Measurements from ENCODE around the gene PPP2R2D. TPM values are rescaled to one million over a fixed set of nuclear protein-coding genes. Genes with fewer than 3 reads are reported as not detected.
A peak's percentile ranks its signal among the peaks of the same experiment; 100 is the strongest.

The PPP2R2D gene
- total RNA-seq, 1 experiment from 2014 or later: 33.2 TPM

GRCh38 chr10:131981429-131982184, 80.8 kb downstream of the PPP2R2D start, which contains the start of gene BNIP3 (continued):
- TF ChIP-seq JAZF1 (CRISPR knock-in tag; IDR thresholded peaks at IDR 0.05): no peak
- TF ChIP-seq, protein P1, sequence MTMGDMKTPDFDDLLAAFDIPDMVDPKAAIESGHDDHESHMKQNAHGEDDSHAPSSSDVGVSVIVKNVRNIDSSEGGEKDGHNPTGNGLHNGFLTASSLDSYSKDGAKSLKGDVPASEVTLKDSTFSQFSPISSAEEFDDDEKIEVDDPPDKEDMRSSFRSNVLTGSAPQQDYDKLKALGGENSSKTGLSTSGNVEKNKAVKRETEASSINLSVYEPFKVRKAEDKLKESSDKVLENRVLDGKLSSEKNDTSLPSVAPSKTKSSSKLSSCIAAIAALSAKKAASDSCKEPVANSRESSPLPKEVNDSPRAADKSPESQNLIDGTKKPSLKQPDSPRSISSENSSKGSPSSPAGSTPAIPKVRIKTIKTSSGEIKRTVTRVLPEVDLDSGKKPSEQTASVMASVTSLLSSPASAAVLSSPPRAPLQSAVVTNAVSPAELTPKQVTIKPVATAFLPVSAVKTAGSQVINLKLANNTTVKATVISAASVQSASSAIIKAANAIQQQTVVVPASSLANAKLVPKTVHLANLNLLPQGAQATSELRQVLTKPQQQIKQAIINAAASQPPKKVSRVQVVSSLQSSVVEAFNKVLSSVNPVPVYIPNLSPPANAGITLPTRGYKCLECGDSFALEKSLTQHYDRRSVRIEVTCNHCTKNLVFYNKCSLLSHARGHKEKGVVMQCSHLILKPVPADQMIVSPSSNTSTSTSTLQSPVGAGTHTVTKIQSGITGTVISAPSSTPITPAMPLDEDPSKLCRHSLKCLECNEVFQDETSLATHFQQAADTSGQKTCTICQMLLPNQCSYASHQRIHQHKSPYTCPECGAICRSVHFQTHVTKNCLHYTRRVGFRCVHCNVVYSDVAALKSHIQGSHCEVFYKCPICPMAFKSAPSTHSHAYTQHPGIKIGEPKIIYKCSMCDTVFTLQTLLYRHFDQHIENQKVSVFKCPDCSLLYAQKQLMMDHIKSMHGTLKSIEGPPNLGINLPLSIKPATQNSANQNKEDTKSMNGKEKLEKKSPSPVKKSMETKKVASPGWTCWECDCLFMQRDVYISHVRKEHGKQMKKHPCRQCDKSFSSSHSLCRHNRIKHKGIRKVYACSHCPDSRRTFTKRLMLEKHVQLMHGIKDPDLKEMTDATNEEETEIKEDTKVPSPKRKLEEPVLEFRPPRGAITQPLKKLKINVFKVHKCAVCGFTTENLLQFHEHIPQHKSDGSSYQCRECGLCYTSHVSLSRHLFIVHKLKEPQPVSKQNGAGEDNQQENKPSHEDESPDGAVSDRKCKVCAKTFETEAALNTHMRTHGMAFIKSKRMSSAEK (CRISPR knock-in tag; IDR thresholded peaks at IDR 0.05; ENCODE audit: borderline replicate concordance): no peak
- TF ChIP-seq ZNF671 (CRISPR knock-in tag; IDR thresholded peaks at IDR 0.05): no peak
- TF ChIP-seq ZNF281 (CRISPR knock-in tag; IDR thresholded peaks at IDR 0.05): no peak
- TF ChIP-seq ATF1 (CRISPR knock-in tag; IDR thresholded peaks at IDR 0.05): no peak
- peak; percentile 55 for TF ChIP-seq ZNF219 (CRISPR knock-in tag; IDR thresholded peaks at IDR 0.05; ENCODE audit: borderline replicate concordance)
- no peak for TF ChIP-seq ZNF396 (CRISPR knock-in tag; IDR thresholded peaks at IDR 0.05; ENCODE audit: borderline replicate concordance)
- TF ChIP-seq, protein P2, sequence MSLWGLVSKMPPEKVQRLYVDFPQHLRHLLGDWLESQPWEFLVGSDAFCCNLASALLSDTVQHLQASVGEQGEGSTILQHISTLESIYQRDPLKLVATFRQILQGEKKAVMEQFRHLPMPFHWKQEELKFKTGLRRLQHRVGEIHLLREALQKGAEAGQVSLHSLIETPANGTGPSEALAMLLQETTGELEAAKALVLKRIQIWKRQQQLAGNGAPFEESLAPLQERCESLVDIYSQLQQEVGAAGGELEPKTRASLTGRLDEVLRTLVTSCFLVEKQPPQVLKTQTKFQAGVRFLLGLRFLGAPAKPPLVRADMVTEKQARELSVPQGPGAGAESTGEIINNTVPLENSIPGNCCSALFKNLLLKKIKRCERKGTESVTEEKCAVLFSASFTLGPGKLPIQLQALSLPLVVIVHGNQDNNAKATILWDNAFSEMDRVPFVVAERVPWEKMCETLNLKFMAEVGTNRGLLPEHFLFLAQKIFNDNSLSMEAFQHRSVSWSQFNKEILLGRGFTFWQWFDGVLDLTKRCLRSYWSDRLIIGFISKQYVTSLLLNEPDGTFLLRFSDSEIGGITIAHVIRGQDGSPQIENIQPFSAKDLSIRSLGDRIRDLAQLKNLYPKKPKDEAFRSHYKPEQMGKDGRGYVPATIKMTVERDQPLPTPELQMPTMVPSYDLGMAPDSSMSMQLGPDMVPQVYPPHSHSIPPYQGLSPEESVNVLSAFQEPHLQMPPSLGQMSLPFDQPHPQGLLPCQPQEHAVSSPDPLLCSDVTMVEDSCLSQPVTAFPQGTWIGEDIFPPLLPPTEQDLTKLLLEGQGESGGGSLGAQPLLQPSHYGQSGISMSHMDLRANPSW (CRISPR knock-in tag; conservative IDR thresholded peaks at IDR 0.05; ENCODE audit: low read depth): 0 out of 2 replicates have a peak, but pooled peaks have one; percentile 84
- peak; percentile 90 for TF ChIP-seq MYBL2 (CRISPR knock-in tag; IDR thresholded peaks at IDR 0.05)
- no peak for TF ChIP-seq ZNF423 (CRISPR knock-in tag; IDR thresholded peaks at IDR 0.05)
- TF ChIP-seq, protein P3, sequence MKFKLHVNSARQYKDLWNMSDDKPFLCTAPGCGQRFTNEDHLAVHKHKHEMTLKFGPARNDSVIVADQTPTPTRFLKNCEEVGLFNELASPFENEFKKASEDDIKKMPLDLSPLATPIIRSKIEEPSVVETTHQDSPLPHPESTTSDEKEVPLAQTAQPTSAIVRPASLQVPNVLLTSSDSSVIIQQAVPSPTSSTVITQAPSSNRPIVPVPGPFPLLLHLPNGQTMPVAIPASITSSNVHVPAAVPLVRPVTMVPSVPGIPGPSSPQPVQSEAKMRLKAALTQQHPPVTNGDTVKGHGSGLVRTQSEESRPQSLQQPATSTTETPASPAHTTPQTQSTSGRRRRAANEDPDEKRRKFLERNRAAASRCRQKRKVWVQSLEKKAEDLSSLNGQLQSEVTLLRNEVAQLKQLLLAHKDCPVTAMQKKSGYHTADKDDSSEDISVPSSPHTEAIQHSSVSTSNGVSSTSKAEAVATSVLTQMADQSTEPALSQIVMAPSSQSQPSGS (CRISPR knock-in tag; IDR thresholded peaks at IDR 0.05; ENCODE audit: borderline replicate concordance, low read depth): no peak
- TF ChIP-seq NFYB (CRISPR knock-in tag; conservative IDR thresholded peaks at IDR 0.05; ENCODE audit: low read depth): peak; percentile 70
- TF ChIP-seq JUN (CRISPR knock-in tag; IDR thresholded peaks at IDR 0.05): no peak
- TF ChIP-seq PRDM15 (CRISPR knock-in tag; IDR thresholded peaks at IDR 0.05): no peak; the same call in 1 of the 2 replicates
- TF ChIP-seq TEAD1 (CRISPR knock-in tag; IDR thresholded peaks at IDR 0.05): peak; percentile 97
- TF ChIP-seq, protein P4, sequence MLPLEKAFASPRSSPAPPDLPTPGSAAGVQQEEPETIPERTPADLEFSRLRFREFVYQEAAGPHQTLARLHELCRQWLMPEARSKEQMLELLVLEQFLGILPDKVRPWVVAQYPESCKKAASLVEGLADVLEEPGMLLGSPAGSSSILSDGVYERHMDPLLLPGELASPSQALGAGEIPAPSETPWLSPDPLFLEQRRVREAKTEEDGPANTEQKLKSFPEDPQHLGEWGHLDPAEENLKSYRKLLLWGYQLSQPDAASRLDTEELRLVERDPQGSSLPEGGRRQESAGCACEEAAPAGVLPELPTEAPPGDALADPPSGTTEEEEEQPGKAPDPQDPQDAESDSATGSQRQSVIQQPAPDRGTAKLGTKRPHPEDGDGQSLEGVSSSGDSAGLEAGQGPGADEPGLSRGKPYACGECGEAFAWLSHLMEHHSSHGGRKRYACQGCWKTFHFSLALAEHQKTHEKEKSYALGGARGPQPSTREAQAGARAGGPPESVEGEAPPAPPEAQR (CRISPR knock-in tag; IDR thresholded peaks at IDR 0.05): no peak
- TF ChIP-seq, protein P5, sequence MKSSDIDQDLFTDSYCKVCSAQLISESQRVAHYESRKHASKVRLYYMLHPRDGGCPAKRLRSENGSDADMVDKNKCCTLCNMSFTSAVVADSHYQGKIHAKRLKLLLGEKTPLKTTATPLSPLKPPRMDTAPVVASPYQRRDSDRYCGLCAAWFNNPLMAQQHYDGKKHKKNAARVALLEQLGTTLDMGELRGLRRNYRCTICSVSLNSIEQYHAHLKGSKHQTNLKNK (CRISPR knock-in tag; IDR thresholded peaks at IDR 0.05): no peak
- no peak for TF ChIP-seq SOX15 (CRISPR knock-in tag; IDR thresholded peaks at IDR 0.05)

All from WTC11 (cell line).